ENCODE measurements around the gene PXMP4. TPM values are rescaled to one million over a fixed set of nuclear protein-coding genes. Genes with fewer than 3 reads are reported as not detected.

The PXMP4 gene
- total RNA-seq, 2 donors from 2014 or later: 5.2 to 9.0 TPM

DNA sequence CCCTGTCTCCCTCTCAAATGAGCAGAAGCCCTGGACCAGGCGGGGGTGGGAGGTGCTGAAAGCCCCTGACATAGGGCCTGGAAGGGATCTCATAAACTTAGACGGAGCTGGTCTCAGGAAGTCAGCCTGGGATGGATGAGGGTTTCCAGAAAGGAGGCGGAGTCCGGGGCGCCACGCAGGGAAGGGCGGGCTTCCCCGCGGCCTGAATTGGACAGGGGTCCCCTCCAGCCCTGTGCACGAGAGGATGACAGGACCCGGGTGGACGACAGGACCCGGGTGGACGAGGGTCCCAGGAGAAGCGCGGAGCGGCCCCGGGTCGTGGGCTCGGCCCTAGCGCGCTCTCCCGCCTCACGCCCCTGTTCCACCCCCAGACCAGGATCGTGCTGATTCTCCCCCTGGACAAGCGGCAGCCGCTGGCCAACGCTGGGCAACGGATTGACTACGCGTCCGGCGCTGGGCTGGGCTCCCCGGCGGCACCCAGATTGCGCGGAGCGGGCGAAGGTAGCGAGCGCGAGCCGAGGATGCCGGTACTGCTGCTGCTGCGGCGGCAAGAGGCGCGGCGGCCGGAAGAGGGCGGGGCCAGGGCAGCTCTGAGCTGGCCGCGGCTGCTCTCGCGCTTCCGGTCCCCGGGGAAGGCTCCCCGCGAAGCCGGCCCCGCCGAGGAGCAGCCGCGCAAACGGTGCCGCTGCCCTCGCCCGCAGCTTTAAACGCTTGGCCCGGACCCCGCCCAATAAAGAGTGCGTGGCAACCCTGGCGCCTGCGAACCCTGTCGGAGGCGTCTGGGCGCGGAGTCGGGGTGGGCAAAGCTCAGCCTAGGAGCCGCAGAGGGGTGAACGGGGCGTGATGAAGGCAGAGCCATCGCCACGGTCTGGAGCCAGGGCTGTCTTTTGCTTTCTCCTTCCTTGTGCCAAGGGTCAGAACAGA, 56.7 kb downstream of the PXMP4 start:
- peak; percentile 96 for DNase-seq (ENCODE audit: low spot score)
- intact Hi-C loops (cut with DNase I): no loop called here

DNA sequence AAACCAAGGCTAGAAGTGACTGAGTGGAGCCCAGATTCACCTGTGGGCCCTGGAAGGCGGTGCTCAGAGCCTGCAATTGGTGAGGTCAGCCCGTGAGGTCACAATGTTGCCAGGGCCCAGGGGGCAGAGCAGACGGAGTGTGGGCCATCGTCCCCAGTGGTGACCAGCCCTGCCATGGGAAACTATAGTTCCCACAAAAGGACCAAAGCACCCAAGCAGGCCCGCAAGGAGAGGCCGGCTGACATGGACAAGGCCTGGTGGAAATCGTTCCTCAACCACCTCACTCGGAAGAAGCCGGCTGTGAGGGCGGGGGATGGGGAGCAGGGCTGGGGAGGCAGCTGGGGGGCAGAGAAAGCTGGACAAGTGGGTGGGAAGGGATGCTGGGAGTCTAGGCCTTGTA, 57.9 kb downstream of the PXMP4 start, which contains the start of gene C20orf144:
Gene C20orf144, plus strand, starts transcription at position 156 of the 400 bp plus-strand sequence. Its CDS starts 19 bp downstream, at position 175.
- intact Hi-C loops (cut with DNase I): no loop called here
- no peak for DNase-seq (ENCODE audit: low spot score)

- DNase-seq (ENCODE audit: low spot score): peak; percentile 58
- intact Hi-C loops (cut with DNase I): no loop called here
Measured at GRCh38 chr20:33660685-33661058, 59.4 kb downstream of the PXMP4 start.

- peak; percentile 72 for DNase-seq (ENCODE audit: low spot score)
- intact Hi-C loops (cut with DNase I): no loop called here
Measured at GRCh38 chr20:33660035-33660684, 60.0 kb downstream of the PXMP4 start.

DNA sequence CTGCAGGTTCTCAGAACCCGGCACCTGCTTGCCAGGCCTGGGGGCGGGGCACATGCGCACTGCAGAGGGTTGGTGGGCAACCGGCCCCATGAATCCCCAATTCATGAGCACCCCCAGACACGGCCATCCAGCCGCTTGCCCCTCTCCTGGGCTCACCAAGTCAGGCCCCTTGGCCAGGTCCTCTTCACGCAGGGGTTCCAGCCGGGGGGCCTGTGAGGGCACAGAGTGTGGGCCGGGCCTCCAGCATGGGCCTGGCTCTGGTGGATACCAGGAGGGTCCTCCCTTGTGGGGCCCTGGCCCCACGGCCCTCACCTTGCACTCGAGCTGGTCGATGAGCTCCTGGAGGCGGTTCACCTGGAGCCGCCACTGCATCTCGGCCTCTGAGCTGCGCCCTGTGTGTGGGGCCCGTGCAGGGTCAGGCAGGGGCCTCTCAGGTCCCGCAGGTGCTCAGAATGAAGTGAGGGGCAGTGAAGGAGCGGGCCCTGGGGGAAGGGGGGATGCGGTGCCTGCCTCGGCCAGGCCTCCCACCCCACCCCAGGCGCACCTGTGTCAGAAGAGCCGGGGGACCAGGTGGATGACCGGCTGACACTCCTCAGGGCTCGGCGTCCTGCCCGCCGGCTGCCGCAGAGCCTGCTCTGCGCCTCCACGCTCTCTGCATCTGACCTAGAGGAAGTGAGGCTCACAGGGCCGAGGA, 60.6 kb downstream of the PXMP4 start:
- DNase-seq (ENCODE audit: low spot score): peak; percentile 76
- intact Hi-C loops (cut with DNase I): loop anchor here (5.0 to 10.0 kb wide), 4 partner anchors 195 to 1713 kb away; no protein-coding TSS in a partner anchor

DNA sequence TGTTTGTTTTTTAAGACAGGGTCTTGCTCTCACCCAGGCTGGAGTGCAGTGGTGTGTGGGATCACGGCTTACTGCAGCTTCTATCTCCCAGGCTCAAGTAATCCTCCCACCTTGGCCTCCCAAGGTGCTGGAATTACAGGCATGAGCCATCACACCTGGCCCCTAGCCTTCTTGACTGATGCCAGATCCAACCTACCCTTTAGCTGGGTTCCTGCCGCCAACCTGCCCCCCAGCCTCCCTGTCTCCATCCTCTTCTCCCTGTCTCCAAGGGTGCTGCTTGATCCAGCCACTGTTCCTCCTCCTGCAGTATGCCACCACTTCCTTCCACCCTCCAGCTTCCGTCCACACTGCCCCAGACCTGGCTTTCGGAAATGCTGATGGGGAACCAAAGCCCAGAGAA, 61.2 kb downstream of the PXMP4 start:
- DNase-seq (ENCODE audit: low spot score): no peak
- intact Hi-C loops (cut with DNase I): loop anchor here (5.0 to 10.0 kb wide), 4 partner anchors 194 to 1713 kb away; no protein-coding TSS in a partner anchor

DNA sequence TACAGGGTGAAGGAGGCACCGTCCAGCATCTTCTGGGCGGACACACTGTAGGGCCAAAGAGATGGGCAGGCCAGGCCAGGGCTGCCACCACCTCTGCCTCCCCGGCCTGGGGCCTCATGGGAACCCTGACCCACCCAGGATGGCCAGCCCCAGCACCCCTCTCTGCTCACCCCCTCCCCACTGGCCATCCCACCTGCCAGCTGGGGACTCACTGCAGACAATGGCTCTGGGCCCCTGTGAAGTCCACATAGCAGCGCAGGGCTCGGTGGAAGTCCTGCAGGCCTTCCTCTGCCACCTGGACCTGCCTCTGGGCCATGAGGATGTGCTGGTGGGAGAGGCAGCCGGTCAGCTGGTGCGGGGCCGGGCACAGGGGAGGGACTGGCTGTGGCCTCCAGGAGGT, 61.6 kb downstream of the PXMP4 start:
- intact Hi-C loops (cut with DNase I): loop anchor here (5.0 to 10.0 kb wide), 4 partner anchors 194 to 1714 kb away; no protein-coding TSS in a partner anchor
- DNase-seq (ENCODE audit: low spot score): no peak

- DNase-seq (ENCODE audit: low spot score): no peak
- intact Hi-C loops (cut with DNase I): loop anchor here (5.0 to 10.0 kb wide), 4 partner anchors 193 to 1715 kb away; no protein-coding TSS in a partner anchor
Measured at GRCh38 chr20:33657704-33658095, 62.4 kb downstream of the PXMP4 start.

DNA sequence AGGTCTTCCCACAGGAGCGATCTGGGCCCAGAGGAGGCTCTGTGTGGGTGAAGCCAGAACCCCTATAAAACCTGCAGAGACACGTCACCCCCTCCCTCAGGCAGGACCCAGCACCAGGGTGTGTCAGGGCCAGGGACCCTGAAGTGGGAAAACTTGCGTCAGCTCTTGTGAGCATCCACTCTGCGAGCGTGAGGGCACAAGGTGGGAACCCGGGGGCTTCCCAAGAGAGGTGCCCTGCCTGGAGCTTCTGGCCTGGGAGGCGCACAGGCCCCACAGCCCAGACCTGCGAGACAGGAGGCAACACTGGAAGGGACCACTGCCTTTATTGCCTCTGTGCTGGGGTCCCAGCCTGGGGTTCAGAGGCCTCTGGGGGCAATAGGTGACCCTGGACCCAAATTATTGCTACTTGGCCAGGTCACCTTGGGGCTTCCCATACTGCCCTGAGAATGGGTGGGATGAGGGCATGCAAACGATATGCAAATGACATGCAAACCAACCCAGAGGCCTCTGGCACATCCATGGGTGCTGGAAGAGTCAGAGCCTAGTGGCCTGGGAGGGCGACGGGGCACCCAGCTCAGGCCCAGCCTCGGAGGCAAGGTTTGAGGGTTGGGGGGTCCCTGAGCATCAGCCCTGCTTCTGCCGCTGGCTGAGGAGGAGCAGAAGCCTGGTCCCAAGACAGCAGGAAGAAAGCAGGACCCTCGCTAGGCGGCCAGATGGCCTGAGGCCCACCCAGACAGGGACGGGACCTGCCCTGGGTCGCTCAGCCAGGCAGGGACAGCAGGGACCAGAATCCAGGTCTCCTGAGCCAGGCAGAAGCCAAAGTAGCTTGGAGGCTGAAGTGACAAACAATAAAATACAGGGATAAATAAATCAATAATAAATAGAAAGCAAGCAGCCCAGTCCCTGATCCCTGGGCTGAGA, 63.1 kb downstream of the PXMP4 start:
- intact Hi-C loops (cut with DNase I): loop anchor here (5.0 to 10.0 kb wide), 4 partner anchors 192 to 1715 kb away; no protein-coding TSS in a partner anchor
- peak; percentile 76 for DNase-seq (ENCODE audit: low spot score)

- intact Hi-C loops (cut with DNase I): loop anchor here (5.0 to 10.0 kb wide), 4 partner anchors 191 to 1716 kb away; no protein-coding TSS in a partner anchor
- peak; percentile 75 for DNase-seq (ENCODE audit: low spot score)
Measured at GRCh38 chr20:33656010-33656782, 63.9 kb downstream of the PXMP4 start.

DNA sequence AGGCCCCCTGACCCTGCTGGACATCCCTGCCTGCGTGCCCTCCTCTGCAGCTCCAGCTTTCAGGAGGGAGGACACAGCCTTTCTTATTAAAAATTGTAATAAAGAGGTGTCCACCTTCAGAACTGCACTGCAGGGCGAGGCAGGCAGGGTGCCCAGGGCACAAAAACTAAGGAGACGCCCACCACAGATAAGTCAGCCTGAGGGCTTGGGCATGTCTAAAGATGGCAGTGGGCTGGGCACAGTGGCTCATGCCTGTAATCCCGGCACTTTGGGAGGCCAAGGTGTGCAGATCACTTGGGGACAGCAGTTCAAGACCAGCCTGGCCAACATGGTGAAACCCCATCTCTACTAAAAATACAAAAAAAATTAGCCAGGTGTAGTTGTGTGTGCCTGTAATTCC, 64.9 kb downstream of the PXMP4 start:
- peak; percentile 37 for DNase-seq (ENCODE audit: low spot score)
- intact Hi-C loops (cut with DNase I): loop anchor here (5.0 to 10.0 kb wide), 4 partner anchors 190 to 1717 kb away; no protein-coding TSS in a partner anchor

DNA sequence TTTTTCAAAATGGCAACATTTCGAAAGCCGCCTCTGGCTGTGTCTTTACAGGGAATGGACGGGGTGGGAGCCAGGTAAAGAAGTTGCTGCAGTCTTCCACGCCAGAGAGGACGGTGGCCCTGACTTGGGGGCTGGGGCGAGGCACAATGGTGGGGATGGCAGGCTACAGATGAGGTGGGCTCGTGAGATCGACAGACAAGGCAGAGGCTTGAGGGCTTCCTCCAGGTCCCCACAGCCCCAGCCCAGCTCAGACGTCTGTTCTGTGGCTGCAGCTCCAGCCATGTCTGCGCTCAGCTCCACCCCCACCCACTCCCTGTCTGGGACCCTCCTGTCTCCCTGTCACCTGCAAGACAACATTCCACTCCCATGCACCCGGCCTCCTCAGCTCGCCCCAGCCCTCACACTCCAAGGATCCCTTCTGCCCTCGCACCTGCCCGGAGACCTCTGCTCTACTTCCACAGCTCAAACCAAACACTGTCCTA, 65.4 kb downstream of the PXMP4 start:
- peak; percentile 66 for DNase-seq (ENCODE audit: low spot score)
- intact Hi-C loops (cut with DNase I): loop anchor here (5.0 to 10.0 kb wide), 4 partner anchors 190 to 1718 kb away; no protein-coding TSS in a partner anchor

DNA sequence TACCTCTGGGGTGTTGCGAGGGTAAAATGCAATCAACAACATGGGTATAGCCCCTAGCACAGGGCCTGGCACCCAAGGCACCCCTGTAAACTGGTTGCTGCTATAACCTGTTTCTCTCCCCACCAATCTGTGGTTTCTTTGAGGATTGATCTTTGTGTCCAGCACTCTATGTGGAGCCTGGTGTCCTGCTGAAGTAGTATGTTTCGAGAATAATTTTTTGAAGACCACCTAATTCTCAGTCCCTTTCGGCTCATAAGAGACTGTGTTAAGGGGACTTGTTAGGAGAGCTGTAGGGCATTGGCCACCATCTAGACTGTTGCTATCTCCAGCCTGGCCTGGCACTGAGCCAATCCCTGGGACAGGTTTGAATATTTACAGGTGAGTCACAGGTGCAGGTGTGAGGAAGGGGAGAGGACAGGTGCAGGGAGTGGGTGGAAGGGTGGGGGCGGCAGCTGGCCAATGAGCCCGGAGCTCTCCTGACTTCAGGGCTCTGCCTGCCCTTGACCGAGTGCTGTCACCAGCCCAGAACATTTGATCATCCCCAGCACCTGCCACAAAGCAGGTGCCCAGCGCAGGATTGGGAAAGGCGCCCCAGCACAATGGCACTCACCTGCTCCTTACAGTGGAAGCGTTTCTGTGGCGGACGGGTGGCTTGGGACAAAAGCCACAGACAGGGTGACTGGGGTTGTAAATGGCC, 66.1 kb downstream of the PXMP4 start:
- intact Hi-C loops (cut with DNase I): loop anchor here (10.0 kb wide), 2 partner anchors 189 to 239 kb away; no protein-coding TSS in a partner anchor
- peak; percentile 83 for DNase-seq (ENCODE audit: low spot score)

DNA sequence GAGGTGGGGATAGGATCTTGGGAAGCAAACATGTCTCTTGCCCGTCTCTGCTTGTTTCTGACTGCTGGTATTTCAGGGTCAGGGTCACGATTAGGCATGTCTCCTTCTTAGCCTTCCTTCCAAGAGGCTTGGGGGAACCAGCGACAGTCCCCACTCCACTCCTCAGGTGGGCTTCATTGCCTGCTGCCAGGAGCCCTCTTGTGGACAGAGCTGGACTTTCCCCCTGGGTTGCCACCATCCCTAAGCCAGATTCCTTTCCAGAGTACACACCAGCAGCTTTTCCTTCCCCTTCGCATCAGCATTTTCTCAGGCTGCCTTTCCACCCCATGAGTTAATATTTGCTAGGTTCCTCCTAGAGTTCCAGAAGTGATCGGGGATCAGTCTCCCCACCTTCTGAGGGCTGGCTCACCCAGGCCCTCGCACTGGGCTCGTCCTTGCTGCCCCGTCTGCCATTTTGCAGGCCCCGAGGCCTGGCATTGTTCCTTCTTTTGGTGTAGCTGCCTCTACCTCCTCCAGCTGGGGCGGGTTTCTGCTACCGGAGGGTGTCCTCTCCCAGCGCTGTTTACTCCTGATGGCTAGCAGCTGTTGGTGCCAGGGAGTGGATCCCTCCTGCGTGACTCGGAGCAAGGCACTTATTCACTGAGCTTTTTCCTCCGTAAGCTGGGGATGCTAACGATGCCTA, 66.8 kb downstream of the PXMP4 start:
- intact Hi-C loops (cut with DNase I): loop anchor here (10.0 kb wide), 2 partner anchors 189 to 239 kb away; no protein-coding TSS in a partner anchor
- DNase-seq (ENCODE audit: low spot score): peak; percentile 84

Data from posterior vena cava (tissue), 2 donors.